ENCODE data around the gene SYP. TPM values are rescaled to one million over a fixed set of nuclear protein-coding genes. Genes with fewer than 3 reads are reported as not detected.

SYP gene
- total and polyA plus RNA-seq, 9 of the 15 experiments (the other 6 are each of a cell fraction or from before 2014, with no cell fraction given) = 0.48 to 5.1 (median 2.6) TPM

DNA sequence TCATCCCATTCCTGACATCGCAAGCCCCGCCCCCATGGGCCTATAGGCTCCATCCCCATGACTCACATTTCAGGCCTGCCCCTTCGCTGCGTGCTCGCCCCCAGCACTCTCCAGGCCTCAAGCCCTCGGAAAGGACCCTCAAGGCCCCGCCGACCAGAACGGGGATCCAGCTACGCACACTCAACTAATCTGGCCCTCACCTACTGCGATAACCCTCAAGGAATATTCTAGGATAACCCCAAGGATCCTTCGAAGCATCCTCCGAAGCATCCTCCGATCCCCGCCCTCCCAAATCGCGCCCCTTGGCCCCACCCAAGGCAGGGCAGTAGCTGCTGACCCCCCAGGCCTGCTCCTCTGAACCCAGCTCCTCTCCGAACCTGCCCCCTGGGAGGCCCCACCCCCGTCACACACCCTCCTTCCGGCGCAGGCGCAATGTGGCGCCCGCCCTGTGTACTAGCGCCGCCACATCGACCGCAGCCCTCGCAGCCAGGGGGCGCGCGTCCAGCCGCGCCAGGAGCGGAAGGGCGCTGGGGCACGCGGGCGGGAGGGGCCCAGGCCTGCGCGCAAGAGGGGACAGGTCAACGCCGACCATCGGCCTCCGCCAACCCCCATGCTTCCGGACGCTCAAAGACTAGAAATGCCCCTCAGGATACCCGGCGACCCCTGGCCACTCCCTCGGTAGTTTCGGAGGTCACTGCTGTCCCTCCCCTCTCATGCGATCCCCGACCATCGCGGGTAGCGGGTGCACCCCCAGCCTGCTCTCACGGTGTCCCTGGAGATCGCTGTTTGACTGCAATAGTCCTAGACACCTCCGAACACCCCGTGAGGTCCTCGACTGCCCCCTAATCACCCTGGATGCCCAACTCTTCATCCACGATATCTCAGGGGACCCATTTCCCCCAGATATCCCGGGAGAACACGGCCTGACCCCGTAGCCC, 43.8 kb downstream of the SYP start (continued):
- TF ChIP-seq, protein P1, sequence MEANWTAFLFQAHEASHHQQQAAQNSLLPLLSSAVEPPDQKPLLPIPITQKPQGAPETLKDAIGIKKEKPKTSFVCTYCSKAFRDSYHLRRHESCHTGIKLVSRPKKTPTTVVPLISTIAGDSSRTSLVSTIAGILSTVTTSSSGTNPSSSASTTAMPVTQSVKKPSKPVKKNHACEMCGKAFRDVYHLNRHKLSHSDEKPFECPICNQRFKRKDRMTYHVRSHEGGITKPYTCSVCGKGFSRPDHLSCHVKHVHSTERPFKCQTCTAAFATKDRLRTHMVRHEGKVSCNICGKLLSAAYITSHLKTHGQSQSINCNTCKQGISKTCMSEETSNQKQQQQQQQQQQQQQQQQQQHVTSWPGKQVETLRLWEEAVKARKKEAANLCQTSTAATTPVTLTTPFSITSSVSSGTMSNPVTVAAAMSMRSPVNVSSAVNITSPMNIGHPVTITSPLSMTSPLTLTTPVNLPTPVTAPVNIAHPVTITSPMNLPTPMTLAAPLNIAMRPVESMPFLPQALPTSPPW (CRISPR knock-in tag; IDR thresholded peaks at IDR 0.05) = peak; percentile 90
- TF ChIP-seq, protein P2, sequence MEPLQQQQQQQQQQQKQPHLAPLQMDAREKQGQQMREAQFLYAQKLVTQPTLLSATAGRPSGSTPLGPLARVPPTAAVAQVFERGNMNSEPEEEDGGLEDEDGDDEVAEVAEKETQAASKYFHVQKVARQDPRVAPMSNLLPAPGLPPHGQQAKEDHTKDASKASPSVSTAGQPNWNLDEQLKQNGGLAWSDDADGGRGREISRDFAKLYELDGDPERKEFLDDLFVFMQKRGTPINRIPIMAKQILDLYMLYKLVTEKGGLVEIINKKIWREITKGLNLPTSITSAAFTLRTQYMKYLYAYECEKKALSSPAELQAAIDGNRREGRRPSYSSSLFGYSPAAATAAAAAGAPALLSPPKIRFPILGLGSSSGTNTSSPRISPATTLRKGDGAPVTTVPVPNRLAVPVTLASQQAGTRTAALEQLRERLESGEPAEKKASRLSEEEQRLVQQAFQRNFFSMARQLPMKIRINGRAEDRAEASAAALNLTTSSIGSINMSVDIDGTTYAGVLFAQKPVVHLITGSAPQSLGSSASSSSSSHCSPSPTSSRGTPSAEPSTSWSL (CRISPR knock-in tag; IDR thresholded peaks at IDR 0.05; ENCODE audit: borderline replicate concordance) = peak; percentile 66; the same call in 1 of the 2 replicates
- TF ChIP-seq, protein P3, sequence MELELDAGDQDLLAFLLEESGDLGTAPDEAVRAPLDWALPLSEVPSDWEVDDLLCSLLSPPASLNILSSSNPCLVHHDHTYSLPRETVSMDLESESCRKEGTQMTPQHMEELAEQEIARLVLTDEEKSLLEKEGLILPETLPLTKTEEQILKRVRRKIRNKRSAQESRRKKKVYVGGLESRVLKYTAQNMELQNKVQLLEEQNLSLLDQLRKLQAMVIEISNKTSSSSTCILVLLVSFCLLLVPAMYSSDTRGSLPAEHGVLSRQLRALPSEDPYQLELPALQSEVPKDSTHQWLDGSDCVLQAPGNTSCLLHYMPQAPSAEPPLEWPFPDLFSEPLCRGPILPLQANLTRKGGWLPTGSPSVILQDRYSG (tag; conservative IDR thresholded peaks at IDR 0.05; ENCODE audit: low read depth) = peak; percentile 44; the same call in 1 of the 2 replicates
- TF ChIP-seq CBX5 (IDR thresholded peaks at IDR 0.05; ENCODE audit: borderline replicate concordance, low read depth) = no peak; the same call in 1 of the 2 replicates
- TF ChIP-seq ZFX (CRISPR knock-in tag; IDR thresholded peaks at IDR 0.05) = peak; percentile 95
- no peak; the same call in 1 of the 2 replicates for TF ChIP-seq SIN3B (IDR thresholded peaks at IDR 0.05; ENCODE audit: low read depth)
- no peak for TF ChIP-seq MTF1 (CRISPR knock-in tag; IDR thresholded peaks at IDR 0.05; ENCODE audit: borderline replicate concordance)
- TF ChIP-seq, protein P4, sequence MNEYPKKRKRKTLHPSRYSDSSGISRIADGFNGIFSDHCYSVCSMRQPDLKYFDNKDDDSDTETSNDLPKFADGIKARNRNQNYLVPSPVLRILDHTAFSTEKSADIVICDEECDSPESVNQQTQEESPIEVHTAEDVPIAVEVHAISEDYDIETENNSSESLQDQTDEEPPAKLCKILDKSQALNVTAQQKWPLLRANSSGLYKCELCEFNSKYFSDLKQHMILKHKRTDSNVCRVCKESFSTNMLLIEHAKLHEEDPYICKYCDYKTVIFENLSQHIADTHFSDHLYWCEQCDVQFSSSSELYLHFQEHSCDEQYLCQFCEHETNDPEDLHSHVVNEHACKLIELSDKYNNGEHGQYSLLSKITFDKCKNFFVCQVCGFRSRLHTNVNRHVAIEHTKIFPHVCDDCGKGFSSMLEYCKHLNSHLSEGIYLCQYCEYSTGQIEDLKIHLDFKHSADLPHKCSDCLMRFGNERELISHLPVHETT (CRISPR knock-in tag; conservative IDR thresholded peaks at IDR 0.05 in 1 of 2, IDR thresholded peaks at IDR 0.05 in 1 of 2) = peak in 1 of 2 experiments; percentile 66; a peak in 2 of 4 replicates
- 0 out of 2 replicates have a peak, but pooled peaks have one; percentile 40 for TF ChIP-seq CBX1 (IDR thresholded peaks at IDR 0.05; ENCODE audit: low read depth)
- TF ChIP-seq TFAM (CRISPR knock-in tag; conservative IDR thresholded peaks at IDR 0.05) = no peak
- no peak for TF ChIP-seq TAL1 (IDR thresholded peaks at IDR 0.05)
- peak; percentile 82 for TF ChIP-seq FOSL1 (tag; conservative IDR thresholded peaks at IDR 0.05)
- TF ChIP-seq NR2C2 (CRISPR knock-in tag; IDR thresholded peaks at IDR 0.05) = no peak; the same call in 1 of the 2 replicates
- peak; percentile 69 for TF ChIP-seq NR2C2 (tag; IDR thresholded peaks at IDR 0.05)
- TF ChIP-seq POLR2B (IDR thresholded peaks at IDR 0.05; ENCODE audit: low read depth, partially characterized antibody) = peak; percentile 71
- no peak for TF ChIP-seq TCF7L2 (IDR thresholded peaks at IDR 0.05; ENCODE audit: low read depth, low read length)
- no peak for TF ChIP-seq SRSF1 (IDR thresholded peaks at IDR 0.05; ENCODE audit: low read depth, low read length)
- TF ChIP-seq ZNF766 (CRISPR knock-in tag; conservative IDR thresholded peaks at IDR 0.05) = peak; percentile 59; the same call in 1 of the 2 replicates
- TF ChIP-seq, protein P5, sequence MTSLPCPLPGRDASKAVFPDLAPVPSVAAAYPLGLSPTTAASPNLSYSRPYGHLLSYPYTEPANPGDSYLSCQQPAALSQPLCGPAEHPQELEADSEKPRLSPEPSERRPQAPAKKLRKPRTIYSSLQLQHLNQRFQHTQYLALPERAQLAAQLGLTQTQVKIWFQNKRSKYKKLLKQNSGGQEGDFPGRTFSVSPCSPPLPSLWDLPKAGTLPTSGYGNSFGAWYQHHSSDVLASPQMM (CRISPR knock-in tag; IDR thresholded peaks at IDR 0.05) = no peak
- peak; percentile 54 for TF ChIP-seq MEIS2 (IDR thresholded peaks at IDR 0.05; ENCODE audit: partially characterized antibody)
